H9 (cell line): ENCODE data around the gene TADA1. TPM values are rescaled to one million over a fixed set of nuclear protein-coding genes. Genes with fewer than 3 reads are reported as not detected.

Experiments
- DNase-seq: peaks from one replicate; pipeline ENCODE4 v3.0.0-alpha.2; 2017
- H2AFZ ChIP-seq: one replicate; pipeline ENCODE4 v1.6.1; 2013; ENCODE audit warnings: mild to moderate bottlenecking, low read length, control low read depth, moderate library complexity
- H2AK5ac ChIP-seq: 2 replicates; pipeline ENCODE4 v1.6.1; 2013; ENCODE audit warnings: low read length, control low read depth, mixed read lengths; ENCODE audit not compliant: insufficient read length
- H2BK120ac ChIP-seq: one replicate; pipeline ENCODE4 v1.6.1; 2013; ENCODE audit warnings: low read depth, mild to moderate bottlenecking, low read length, control low read depth, inconsistent platforms; ENCODE audit not compliant: poor library complexity, severe bottlenecking
- H2BK12ac ChIP-seq: 2 replicates; pipeline ENCODE4 v1.6.1; 2013; ENCODE audit warnings: low read length, control low read depth, mixed read lengths, low read depth; ENCODE audit not compliant: insufficient read length
- H2BK15ac ChIP-seq: 2 replicates; pipeline ENCODE4 v1.6.1; 2013; ENCODE audit warnings: low read depth, low read length, control low read depth
- H2BK20ac ChIP-seq: one replicate; pipeline ENCODE4 v1.6.1; 2013; ENCODE audit warnings: low read depth, mild to moderate bottlenecking, low read length, control low read depth, inconsistent platforms; ENCODE audit not compliant: poor library complexity, severe bottlenecking
- H2BK5ac ChIP-seq: 2 replicates; pipeline ENCODE4 v1.6.1; 2013; ENCODE audit warnings: low read length, control low read depth, mixed read lengths; ENCODE audit not compliant: insufficient read length
- H3K14ac ChIP-seq: 2 replicates; pipeline ENCODE4 v1.6.1; 2013; ENCODE audit warnings: low read length, control low read depth; ENCODE audit not compliant: insufficient read depth
- H3K18ac ChIP-seq: 2 replicates; pipeline ENCODE4 v1.6.1; 2013; ENCODE audit warnings: low read depth, mild to moderate bottlenecking, mixed read lengths, low read length, control low read depth; ENCODE audit not compliant: insufficient read length
- H3K23ac ChIP-seq: 2 replicates; pipeline ENCODE4 v1.6.1; 2013; ENCODE audit warnings: low read length, control low read depth, mixed read lengths, low read depth; ENCODE audit not compliant: insufficient read length
- H3K23me2 ChIP-seq: 2 replicates; pipeline ENCODE4 v1.6.1; 2013; ENCODE audit warnings: low read depth, mild to moderate bottlenecking, mixed read lengths, low read length, control low read depth; ENCODE audit not compliant: insufficient read length, poor library complexity, severe bottlenecking
- H3K27ac ChIP-seq: 2 replicates; pipeline ENCODE4 v1.5.1; 2013; ENCODE audit warnings: low read length, control low read depth, mixed read lengths, low read depth; ENCODE audit not compliant: insufficient read length
- H3K27me3 ChIP-seq: 2 replicates; pipeline ENCODE4 v1.6.1; 2013; ENCODE audit warnings: low read length, control low read depth, inconsistent platforms; ENCODE audit not compliant: insufficient read depth
- H3K4ac ChIP-seq: 2 replicates; pipeline ENCODE4 v1.6.1; 2013; ENCODE audit warnings: low read depth, mild to moderate bottlenecking, control low read depth, inconsistent platforms, low read length, moderate library complexity
- H3K4me1 ChIP-seq: 2 replicates; pipeline ENCODE4 v1.6.1; 2013; ENCODE audit warnings: low read length, control low read depth, inconsistent platforms; ENCODE audit not compliant: insufficient read depth
- H3K4me2 ChIP-seq: 2 replicates; pipeline ENCODE4 v1.6.1; 2013; ENCODE audit warnings: low read length, control low read depth, mixed read lengths; ENCODE audit not compliant: insufficient read length, insufficient read depth
- H3K56ac ChIP-seq: 2 replicates; pipeline ENCODE4 v1.6.1; 2013; ENCODE audit warnings: low read depth, mild to moderate bottlenecking, mixed read lengths, low read length, control low read depth; ENCODE audit not compliant: insufficient read length
- H3K79me1 ChIP-seq: 2 replicates; pipeline ENCODE4 v1.6.1; 2013; ENCODE audit warnings: low read depth, mild to moderate bottlenecking, moderate library complexity, low read length, control low read depth, inconsistent platforms; ENCODE audit not compliant: insufficient read depth, poor library complexity, severe bottlenecking
- H3K79me2 ChIP-seq: 2 replicates; pipeline ENCODE4 v1.6.1; 2013; ENCODE audit warnings: low read length, control low read depth, inconsistent platforms; ENCODE audit not compliant: insufficient read depth
- H3K9ac ChIP-seq: 2 replicates; pipeline ENCODE4 v1.6.1; 2013; ENCODE audit warnings: low read length, control low read depth, mixed read lengths; ENCODE audit not compliant: insufficient read length; ENCODE audit errors: extremely low read depth
- H3K9me3 ChIP-seq: one replicate; pipeline ENCODE4 v1.6.1; 2013; ENCODE audit warnings: low read depth, low read length, inconsistent platforms; ENCODE audit not compliant: control insufficient read depth
- H3T11ph ChIP-seq: one replicate; pipeline ENCODE4 v1.6.1; 2013; ENCODE audit warnings: mild to moderate bottlenecking, low read length, control low read depth, inconsistent platforms
- H4K20me1 ChIP-seq: one replicate; pipeline ENCODE4 v1.6.1; 2013; ENCODE audit not compliant: control insufficient read depth, insufficient read length, insufficient read depth
- H4K5ac ChIP-seq: 2 replicates; pipeline ENCODE4 v1.6.1; 2013; ENCODE audit warnings: low read depth, mild to moderate bottlenecking, mixed read lengths, low read length, control low read depth; ENCODE audit not compliant: insufficient read length
- H4K8ac ChIP-seq: replicated peaks from 2 replicates; pipeline ENCODE4 v1.6.1; 2013; ENCODE audit warnings: low read length, control low read depth, mixed read lengths, low read depth; ENCODE audit not compliant: insufficient read length
- H4K91ac ChIP-seq: 2 replicates; pipeline ENCODE4 v1.6.1; 2013; ENCODE audit warnings: low read depth, mild to moderate bottlenecking, moderate library complexity, mixed read lengths, low read length, control low read depth; ENCODE audit not compliant: insufficient read length
- H3K27ac Mint-ChIP-seq, 3 experiments: 2 replicates in 2 of 3; 3 replicates in 1 of 3; pipeline ENCODE4 v1.8.0; 2020 to 2021; ENCODE audit warnings: mixed read lengths in 3 of 3, mild to moderate bottlenecking in 1 of 3, moderate library complexity in 1 of 3
- H3K27me3 Mint-ChIP-seq: 2 replicates; pipeline ENCODE4 v1.8.0; 2021; ENCODE audit warnings: low read depth, mild to moderate bottlenecking, moderate library complexity, mixed read lengths
- H3K36me3 Mint-ChIP-seq, 3 experiments: 2 replicates in 2 of 3; 3 replicates in 1 of 3; pipeline ENCODE4 v1.8.0; 2020 to 2021; ENCODE audit warnings: low read depth in 3 of 3, mixed read lengths in 3 of 3; ENCODE audit not compliant: insufficient read depth in 1 of 3
- H3K4me1 Mint-ChIP-seq, 2 experiments: 2 replicates each; pipeline ENCODE4 v1.8.0; 2020; ENCODE audit warnings: mixed read lengths in 2 of 2
- H3K4me3 Mint-ChIP-seq, 2 experiments: 2 replicates in 1 of 2; 3 replicates in 1 of 2; pipeline ENCODE4 v1.8.0; 2020 to 2021; ENCODE audit warnings: mild to moderate bottlenecking in 2 of 2, mixed read lengths in 2 of 2, moderate library complexity in 1 of 2
- H3K9me3 Mint-ChIP-seq, 2 experiments: 2 replicates in 1 of 2; 3 replicates in 1 of 2; pipeline ENCODE4 v1.8.0; 2020; ENCODE audit warnings: mild to moderate bottlenecking in 2 of 2, mixed read lengths in 2 of 2, moderate library complexity in 1 of 2
- WGBS: extraction: QIAGEN DNeasy Blood & Tissue Kit; methylation state at CpG from one replicate; pipeline ENCODE4 v1.1.7; 2013; ENCODE audit warnings: missing lambda C conversion rate, low lambda C conversion rate, mixed read lengths; ENCODE audit not compliant: insufficient read length; ENCODE audit errors: extremely low coverage; 5-methylcytosine and 5-hydroxymethylcytosine counted together
- total RNA-seq: library from RNA; stranded (reverse); gene quantifications from 2 replicates; pipeline ENCODE4 v1.2.1, GENCODE V29; 2021
- TF ChIP-seq, protein P1 (sequence below): fragments of 200-600 bp; sonication (generic); conservative IDR thresholded peaks from 3 replicates; pipeline ENCODE4 v1.8.0; 2021; ENCODE audit warnings: antibody characterized with exemption, mild to moderate bottlenecking

TADA1 gene
- total RNA-seq, 1 experiment from 2014 or later = 20.7 TPM

DNA sequence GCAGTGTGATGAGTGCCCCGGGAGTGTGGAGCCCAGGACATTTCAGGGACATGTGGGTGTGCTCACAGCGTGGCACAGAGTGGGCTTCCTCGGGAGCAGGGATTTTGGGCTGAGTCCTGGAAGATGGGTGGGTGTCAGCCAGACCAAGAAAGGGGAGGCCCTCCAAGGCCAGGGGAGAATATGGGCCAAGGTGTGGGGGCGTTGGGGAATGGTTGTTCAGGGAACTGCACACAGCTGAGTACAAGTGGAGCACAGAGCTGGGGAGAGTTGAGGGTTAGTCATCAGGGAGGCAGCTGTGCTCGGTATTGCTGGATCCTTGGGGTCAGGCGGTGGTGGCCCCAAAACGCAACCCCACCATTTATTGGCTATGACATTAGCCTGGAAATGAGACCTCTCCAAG is 31.3 kb downstream of the TADA1 start:
- no peak overlapping the region for H3K14ac ChIP-seq
- no peak overlapping the region for H3K9ac ChIP-seq
- Mint-ChIP-seq H3K36me3 (peaks cover 71 to 95% (median 88%) of the 10 kb centered on the region in 3 experiments), H3K27ac (peak overlapping the region in 1 of 3 experiments; percentile 45; a peak in 2 of 7 replicates), H3K4me3 (no peak overlapping the region; a peak in 1 of 5 replicates), H3K4me1 (peaks cover 9 to 13% of the 10 kb centered on the region in 2 experiments), H3K9me3 (no peaks in the 10 kb centered on the region), H3K27me3 (no peaks in the 10 kb centered on the region)
- H3K23ac ChIP-seq = no peak overlapping the region
- no peak overlapping the region for H2BK5ac ChIP-seq
- H4K8ac ChIP-seq = no peak overlapping the region
- no peak overlapping the region for H2AFZ ChIP-seq
- H3K27me3 ChIP-seq = no peaks in the 10 kb centered on the region
- no peak overlapping the region for H2AK5ac ChIP-seq
- no peak overlapping the region for H3K27ac ChIP-seq
- H3K18ac ChIP-seq = no peak overlapping the region
- H2BK15ac ChIP-seq = no peak overlapping the region
- WGBS = no CpG with 5 or more reads among the region's 7 CpGs
- no peak overlapping the region for H3K4ac ChIP-seq
- H2BK12ac ChIP-seq = no peak overlapping the region
- no peak overlapping the region for H3T11ph ChIP-seq
- TF ChIP-seq, protein P1, sequence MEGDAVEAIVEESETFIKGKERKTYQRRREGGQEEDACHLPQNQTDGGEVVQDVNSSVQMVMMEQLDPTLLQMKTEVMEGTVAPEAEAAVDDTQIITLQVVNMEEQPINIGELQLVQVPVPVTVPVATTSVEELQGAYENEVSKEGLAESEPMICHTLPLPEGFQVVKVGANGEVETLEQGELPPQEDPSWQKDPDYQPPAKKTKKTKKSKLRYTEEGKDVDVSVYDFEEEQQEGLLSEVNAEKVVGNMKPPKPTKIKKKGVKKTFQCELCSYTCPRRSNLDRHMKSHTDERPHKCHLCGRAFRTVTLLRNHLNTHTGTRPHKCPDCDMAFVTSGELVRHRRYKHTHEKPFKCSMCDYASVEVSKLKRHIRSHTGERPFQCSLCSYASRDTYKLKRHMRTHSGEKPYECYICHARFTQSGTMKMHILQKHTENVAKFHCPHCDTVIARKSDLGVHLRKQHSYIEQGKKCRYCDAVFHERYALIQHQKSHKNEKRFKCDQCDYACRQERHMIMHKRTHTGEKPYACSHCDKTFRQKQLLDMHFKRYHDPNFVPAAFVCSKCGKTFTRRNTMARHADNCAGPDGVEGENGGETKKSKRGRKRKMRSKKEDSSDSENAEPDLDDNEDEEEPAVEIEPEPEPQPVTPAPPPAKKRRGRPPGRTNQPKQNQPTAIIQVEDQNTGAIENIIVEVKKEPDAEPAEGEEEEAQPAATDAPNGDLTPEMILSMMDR = no peak
- H2BK120ac ChIP-seq = no peak overlapping the region
- no peak overlapping the region for H4K5ac ChIP-seq
- no peak overlapping the region for H3K56ac ChIP-seq
- H3K4me1 ChIP-seq = peaks cover 5% of the 10 kb centered on the region; the same call in 1 of the 2 replicates
- H3K79me1 ChIP-seq = no peaks in the 10 kb centered on the region
- H4K91ac ChIP-seq = no peak overlapping the region
- no peak for DNase-seq
- H4K20me1 ChIP-seq = no peaks in the 10 kb centered on the region
- H2BK20ac ChIP-seq = no peak overlapping the region
- no peaks in the 10 kb centered on the region for H3K9me3 ChIP-seq
- H3K4me2 ChIP-seq = no peak overlapping the region
- H3K79me2 ChIP-seq = peaks cover 5% of the 10 kb centered on the region; the same call in 1 of the 2 replicates
- H3K23me2 ChIP-seq = no peaks in the 10 kb centered on the region
